ENCODE results near the gene TOM1L2.

The TOM1L2 gene

GRCh38 chr17:17827826-17828621 is 144.2 kb downstream of the TOM1L2 start:
- FAIRE-seq = no peak

- FAIRE-seq = no peak
Observed at GRCh38 chr17:17826942-17827785, 145.0 kb downstream of the TOM1L2 start.

- FAIRE-seq = no peak
Observed at GRCh38 chr17:17826342-17826713, 145.9 kb downstream of the TOM1L2 start.

- no peak for FAIRE-seq
Observed at GRCh38 chr17:17824783-17825614, 147.2 kb downstream of the TOM1L2 start.

- no peak for FAIRE-seq
Observed at GRCh38 chr17:17824119-17824782, 147.9 kb downstream of the TOM1L2 start.

GRCh38 chr17:17823433-17824118 is 148.6 kb downstream of the TOM1L2 start:
- no peak for FAIRE-seq

- no peak for FAIRE-seq
Observed at GRCh38 chr17:17822616-17823015, 149.6 kb downstream of the TOM1L2 start.

- FAIRE-seq = no peak
Observed at GRCh38 chr17:17822189-17822588, 150.0 kb downstream of the TOM1L2 start.

- FAIRE-seq = no peak
Observed at GRCh38 chr17:17820463-17821158, 151.6 kb downstream of the TOM1L2 start.

GRCh38 chr17:17820046-17820445 is 152.2 kb downstream of the TOM1L2 start:
- no peak for FAIRE-seq

GRCh38 chr17:17819561-17819995 is 152.6 kb downstream of the TOM1L2 start:
- no peak for FAIRE-seq

GRCh38 chr17:17819111-17819510 is 153.1 kb downstream of the TOM1L2 start:
- no peak for FAIRE-seq

GRCh38 chr17:17818088-17818526 is 154.1 kb downstream of the TOM1L2 start:
- no peak for FAIRE-seq

GRCh38 chr17:17817552-17817947 is 154.7 kb downstream of the TOM1L2 start:
- no peak for FAIRE-seq

GRCh38 chr17:17816831-17817551 is 155.2 kb downstream of the TOM1L2 start:
- no peak for FAIRE-seq

- no peak for FAIRE-seq
Observed at GRCh38 chr17:17816240-17816814, 155.9 kb downstream of the TOM1L2 start.

GRCh38 chr17:17815436-17816200 is 156.6 kb downstream of the TOM1L2 start:
- FAIRE-seq = no peak

- no peak for FAIRE-seq
Observed at GRCh38 chr17:17815062-17815406, 157.2 kb downstream of the TOM1L2 start.

All from endometrium (tissue), 2 donors.